ENCODE results near the gene UPK2.

UPK2 gene

GRCh38 chr11:118956094-118956846 is at the start of gene UPK2:
UPK2 (plus strand) TSS chr11:118956298; CDS start chr11:118956351, 53 bp downstream.
- DNase-seq = peak; percentile 72

- DNase-seq = peak; percentile 51
These were observed 48.8 kb upstream of the UPK2 start for GRCh38 chr11:118907051-118908042.

- no peak for DNase-seq
These were observed 47.8 kb upstream of the UPK2 start for GRCh38 chr11:118908264-118908663.

GRCh38 chr11:118908901-118909618 is 47.0 kb upstream of the UPK2 start:
- peak; percentile 72 for DNase-seq

GRCh38 chr11:118909619-118910308 is 46.3 kb upstream of the UPK2 start:
- DNase-seq = no peak

GRCh38 chr11:118910309-118911112 is 45.6 kb upstream of the UPK2 start:
- DNase-seq = peak; percentile 88

GRCh38 chr11:118911113-118911879 is 44.8 kb upstream of the UPK2 start:
- DNase-seq = peak; percentile 65

GRCh38 chr11:118911880-118912741 is 44.0 kb upstream of the UPK2 start:
- DNase-seq = peak; percentile 90

GRCh38 chr11:118912742-118913410 is 43.2 kb upstream of the UPK2 start:
- no peak for DNase-seq

GRCh38 chr11:118913411-118914125 is 42.5 kb upstream of the UPK2 start:
- DNase-seq = no peak

GRCh38 chr11:118914178-118914918 is 41.8 kb upstream of the UPK2 start:
- DNase-seq = no peak

GRCh38 chr11:118914987-118915386 is 41.1 kb upstream of the UPK2 start:
- no peak for DNase-seq

- no peak for DNase-seq
These were observed 40.7 kb upstream of the UPK2 start for GRCh38 chr11:118915396-118915795.

- DNase-seq = no peak
These were observed 39.9 kb upstream of the UPK2 start for GRCh38 chr11:118915941-118916841.

- no peak for DNase-seq
These were observed 39.2 kb upstream of the UPK2 start for GRCh38 chr11:118916842-118917388.

- DNase-seq = peak; percentile 69
These were observed 38.5 kb upstream of the UPK2 start for GRCh38 chr11:118917481-118918127.

All from kidney glomerular epithelial cell (primary cell).